ENCODE data around the gene TMEM185A.
"Not testable (repeated sequence)": the region's sequence is repeated elsewhere in the genome, so short reads cannot be mapped to it uniquely, and the experiment has no call there.

DNA sequence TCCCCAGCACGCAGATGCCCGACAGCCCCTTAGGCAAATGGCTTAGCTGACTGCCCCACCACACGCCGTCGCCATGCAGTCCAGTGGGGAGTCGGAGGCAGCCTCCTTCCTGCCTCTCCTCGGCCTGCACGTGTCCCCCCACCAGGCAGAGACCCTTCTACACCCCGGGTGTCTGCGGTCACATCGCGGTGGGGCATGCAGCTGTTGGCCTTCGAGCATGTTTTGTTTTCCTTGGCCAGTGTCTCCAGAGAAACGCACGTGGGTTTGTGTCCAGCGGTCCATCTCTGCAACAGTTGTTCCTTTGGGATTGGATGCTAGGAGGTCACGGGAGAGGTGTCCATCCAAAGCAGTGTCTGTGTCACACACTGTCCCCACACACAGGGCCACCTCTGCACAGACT, 36.4 kb downstream of the TMEM185A start, which contains the start of gene HSFX2:
- not testable (repeated sequence) for TF ChIP-seq CTCF (IDR thresholded peaks at IDR 0.05; ENCODE audit: low read depth, low read length); POLR2A (IDR thresholded peaks at IDR 0.05; ENCODE audit: extremely low read depth, insufficient read length); MYC (IDR thresholded peaks at IDR 0.05; ENCODE audit: low read depth, low read length)
- TF ChIP-seq, protein P1, sequence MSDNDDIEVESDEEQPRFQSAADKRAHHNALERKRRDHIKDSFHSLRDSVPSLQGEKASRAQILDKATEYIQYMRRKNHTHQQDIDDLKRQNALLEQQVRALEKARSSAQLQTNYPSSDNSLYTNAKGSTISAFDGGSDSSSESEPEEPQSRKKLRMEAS (IDR thresholded peaks at IDR 0.05; ENCODE audit: low read depth, low read length) = not testable (repeated sequence)

All from NB4 (cell line).